IMR-90 (cell line): ENCODE data around the gene STIM1. TPM values are rescaled to one million over a fixed set of nuclear protein-coding genes. Genes with fewer than 3 reads are reported as not detected.

Experiments
- ATAC-seq: fragments of 200-7000 bp; cut with Tn5 transposase; 2 replicates; pipeline ENCODE4 v1.9.1; 2020; ENCODE audit warnings: low read depth, mild to moderate bottlenecking, moderate library complexity
- BruUV-seq: library from RNA; stranded (reverse); fragments of 400-500 nt; replicated peaks from 2 replicates; lab custom pipeline; 2021; lab: Mats Ljungman, UMichigan
- CTCF ChIA-PET: fragments of 300-600 bp; formaldehyde crosslinking; extraction: SDS; loops from one replicate; lab custom pipeline; 2021; ENCODE audit warnings: antibody characterized with exemption; lab: Yijun Ruan, JAX
- POLR2A ChIA-PET: fragments of 300-600 bp; sonication (Branson Sonifier 250); formaldehyde crosslinking; loops from one replicate; lab custom pipeline; 2022; ENCODE audit warnings: antibody characterized with exemption; ENCODE audit not compliant: unreplicated experiment; lab: Charles Lee
- DNase-seq: peaks from one replicate; pipeline ENCODE4 v3.0.0; 2013
- H2AFZ ChIP-seq: replicated peaks from 2 replicates; pipeline ENCODE3; 2013; ENCODE audit warnings: low read length, mild to moderate bottlenecking; ENCODE audit not compliant: poor library complexity
- H2AK5ac ChIP-seq: 2 replicates; pipeline ENCODE4 v1.6.1; 2013; ENCODE audit warnings: low read depth, low read length, inconsistent platforms
- H2AK9ac ChIP-seq: replicated peaks from 2 replicates; pipeline ENCODE3; 2013; ENCODE audit warnings: mild to moderate bottlenecking, low read depth, low read length, moderate library complexity; ENCODE audit not compliant: poor library complexity
- H2BK120ac ChIP-seq: 2 replicates; pipeline ENCODE4 v1.6.1; 2013; ENCODE audit warnings: low read depth, low read length, inconsistent platforms
- H2BK15ac ChIP-seq: 3 replicates; pipeline ENCODE4 v1.6.1; 2013; ENCODE audit warnings: low read depth, low read length, inconsistent platforms
- H2BK20ac ChIP-seq: 2 replicates; pipeline ENCODE4 v1.6.1; 2013; ENCODE audit warnings: low read depth, mild to moderate bottlenecking, inconsistent platforms, low read length, moderate library complexity
- H2BK5ac ChIP-seq: 2 replicates; pipeline ENCODE4 v1.6.1; 2013; ENCODE audit warnings: mild to moderate bottlenecking, low read depth, low read length, inconsistent platforms; ENCODE audit not compliant: poor library complexity, severe bottlenecking
- H3K14ac ChIP-seq: replicated peaks from 2 replicates; pipeline ENCODE4 v1.6.1; 2013; ENCODE audit warnings: low read depth, low read length, inconsistent platforms
- H3K18ac ChIP-seq: 2 replicates; pipeline ENCODE4 v1.6.1; 2013; ENCODE audit warnings: low read depth, low read length, control low read depth
- H3K23ac ChIP-seq: 2 replicates; pipeline ENCODE4 v1.6.1; 2013; ENCODE audit warnings: low read depth, low read length, inconsistent platforms
- H3K27ac ChIP-seq: 2 replicates; pipeline ENCODE4 v1.5.1; 2013; ENCODE audit warnings: mild to moderate bottlenecking, control low read depth, low read length; ENCODE audit not compliant: insufficient read depth
- H3K27me3 ChIP-seq: 2 replicates; pipeline ENCODE4 v1.6.1; 2013; ENCODE audit warnings: low read length; ENCODE audit not compliant: control insufficient read depth, insufficient read depth
- H3K36me3 ChIP-seq: 2 replicates; pipeline ENCODE4 v1.6.1; 2013; ENCODE audit warnings: low read length, mixed read lengths; ENCODE audit not compliant: control insufficient read depth, insufficient read depth
- H3K4ac ChIP-seq: 2 replicates; pipeline ENCODE4 v1.6.1; 2013; ENCODE audit warnings: low read depth, low read length, inconsistent platforms
- H3K4me1 ChIP-seq: 2 replicates; pipeline ENCODE4 v1.6.1; 2013; ENCODE audit warnings: low read length, mixed read lengths; ENCODE audit not compliant: control insufficient read depth, insufficient read depth
- H3K4me2 ChIP-seq: 2 replicates; pipeline ENCODE4 v1.6.1; 2013; ENCODE audit warnings: low read depth, mild to moderate bottlenecking, control low read depth, low read length, moderate library complexity
- H3K4me3 ChIP-seq: 2 replicates; pipeline ENCODE4 v1.5.1; 2013; ENCODE audit warnings: low read depth, mild to moderate bottlenecking, control low read depth, low read length, moderate library complexity; ENCODE audit not compliant: insufficient read depth
- H3K56ac ChIP-seq: 2 replicates; pipeline ENCODE4 v1.6.1; 2013; ENCODE audit warnings: low read length, inconsistent platforms; ENCODE audit not compliant: insufficient read depth; ENCODE audit errors: extremely low read depth
- H3K79me1 ChIP-seq, 2 experiments: 2 replicates each; pipeline ENCODE4 v1.6.1; 2013; ENCODE audit warnings: low read length in 2 of 2, inconsistent platforms in 1 of 2, low read depth in 1 of 2
- H3K9ac ChIP-seq: 2 replicates; pipeline ENCODE4 v1.6.1; 2013; ENCODE audit warnings: low read depth, low read length, control low read depth
- H3K9me1 ChIP-seq: 2 replicates; pipeline ENCODE4 v1.6.1; 2013; ENCODE audit warnings: low read length, inconsistent platforms; ENCODE audit not compliant: insufficient read depth
- H3K9me3 ChIP-seq: 2 replicates; pipeline ENCODE4 v1.6.1; 2013; ENCODE audit warnings: low read length; ENCODE audit not compliant: control insufficient read depth, insufficient read depth
- H4K20me1 ChIP-seq: 2 replicates; pipeline ENCODE4 v1.6.1; 2013; ENCODE audit warnings: low read length, inconsistent platforms; ENCODE audit not compliant: insufficient read depth
- H4K5ac ChIP-seq: 2 replicates; pipeline ENCODE4 v1.6.1; 2013; ENCODE audit warnings: mild to moderate bottlenecking, low read depth, low read length, control low read depth
- H4K8ac ChIP-seq, 2 experiments: 2 replicates each; pipeline ENCODE4 v1.6.1; 2013; ENCODE audit warnings: low read depth in 2 of 2, low read length in 2 of 2, control low read depth in 1 of 2, inconsistent platforms in 1 of 2
- H4K91ac ChIP-seq: 2 replicates; pipeline ENCODE4 v1.6.1; 2013; ENCODE audit warnings: low read depth, low read length, inconsistent platforms; ENCODE audit not compliant: insufficient read depth
- BHLHE40 ChIP-seq: fragments of 150-350 bp; IDR thresholded peaks from 2 replicates; pipeline ENCODE4 v1.6.1; 2016; ENCODE audit warnings: mild to moderate bottlenecking, low read depth, low read length
- CEBPB ChIP-seq: IDR thresholded peaks from 2 replicates; pipeline ENCODE4 v1.6.1; 2012; ENCODE audit warnings: low read depth, low read length, improper control_type of control experiment
- CHD1 ChIP-seq: IDR thresholded peaks from 2 replicates; pipeline ENCODE4 v1.6.1; 2012; ENCODE audit warnings: low read depth, low read length, improper control_type of control experiment
- CTCF ChIP-seq: conservative IDR thresholded peaks from 2 replicates; pipeline ENCODE4 v1.5.1; 2012; ENCODE audit warnings: mild to moderate bottlenecking, low read depth, low read length, improper control_type of control experiment
- ELK1 ChIP-seq: fragments of 150-350 bp; IDR thresholded peaks from 2 replicates; pipeline ENCODE4 v1.6.1; 2016; ENCODE audit warnings: low read depth, mild to moderate bottlenecking, low read length, moderate library complexity, borderline replicate concordance
- MAFK ChIP-seq: IDR thresholded peaks from 2 replicates; pipeline ENCODE4 v1.6.1; 2012; ENCODE audit warnings: low read depth, low read length, improper control_type of control experiment
- MAZ ChIP-seq: IDR thresholded peaks from 2 replicates; pipeline ENCODE4 v1.6.1; 2012; ENCODE audit warnings: low read depth, mild to moderate bottlenecking, low read length, improper control_type of control experiment, moderate library complexity, borderline replicate concordance
- MXI1 ChIP-seq: IDR thresholded peaks from 2 replicates; pipeline ENCODE4 v1.6.1; 2012; ENCODE audit warnings: low read depth, mild to moderate bottlenecking, low read length, moderate library complexity, borderline replicate concordance
- NFE2L2 ChIP-seq: fragments of 150-350 bp; IDR thresholded peaks from 2 replicates; pipeline ENCODE4 v1.6.1; 2016; ENCODE audit warnings: low read depth, mild to moderate bottlenecking, low read length
- POLR2A ChIP-seq: IDR thresholded peaks from 2 replicates; pipeline ENCODE4 v1.6.1; 2012; ENCODE audit warnings: mild to moderate bottlenecking, low read depth, low read length
- RAD21 ChIP-seq: IDR thresholded peaks from 2 replicates; pipeline ENCODE4 v1.6.1; 2012; ENCODE audit warnings: low read length, improper control_type of control experiment
- RCOR1 ChIP-seq: IDR thresholded peaks from 2 replicates; pipeline ENCODE4 v1.6.1; 2012; ENCODE audit warnings: mild to moderate bottlenecking, low read length, improper control_type of control experiment; ENCODE audit not compliant: insufficient replicate concordance
- RFX5 ChIP-seq: IDR thresholded peaks from 2 replicates; pipeline ENCODE4 v1.8.0; 2012; ENCODE audit warnings: low read depth, mild to moderate bottlenecking, low read length, moderate library complexity
- SMC3 ChIP-seq: fragments of 150-350 bp; IDR thresholded peaks from 2 replicates; pipeline ENCODE4 v1.6.1; 2016; ENCODE audit warnings: low read depth, mild to moderate bottlenecking, antibody characterized with exemption, low read length, moderate library complexity
- USF2 ChIP-seq: fragments of 150-350 bp; IDR thresholded peaks from 2 replicates; pipeline ENCODE4 v1.6.1; 2017; ENCODE audit warnings: mild to moderate bottlenecking, antibody characterized with exemption, low read length, low read depth
- WGBS, 2 experiments: methylation state at CpG; one replicate each; pipeline versions ENCODE4 v1.1.5 to v1.1.7; 2013; ENCODE audit warnings: missing lambda C conversion rate in 2 of 2; ENCODE audit not compliant: insufficient read length in 1 of 2; ENCODE audit errors: extremely low coverage in 2 of 2; 5-methylcytosine and 5-hydroxymethylcytosine counted together
- dilution Hi-C: fragments of 300-500 bp; cut with HindIII; formaldehyde crosslinking; loops from one replicate; pipeline ENCODE4 v1.14.3; 2018; ENCODE audit warnings: low sequenced_read_pairs; ENCODE audit not compliant: unreplicated experiment
- in situ Hi-C: fragments of 300-500 bp; cut with MboI; formaldehyde crosslinking; loops from 3 replicates; pipeline ENCODE4 v1.14.3; 2019; ENCODE audit warnings: low sequenced_read_pairs, inconsistent platforms, mixed read lengths
- intact Hi-C: fragments of 100-400 bp; cut with micrococcal nuclease; formaldehyde crosslinking; loops from 2 replicates; pipeline ENCODE4 v1.10.0; 2022
- polyA plus RNA-seq, 3 experiments: library from polyadenylated mRNA; depleted of rRNA; stranded (reverse); fragments of >200 nt; gene quantifications; 2 replicates each; pipeline ENCODE4 v1.2.3, GENCODE V29; 2012; ENCODE audit warnings: low replicate concordance in 1 of 3
- total RNA-seq: library from RNA; depleted of rRNA; stranded (reverse); fragments of >200 nt; gene quantifications from 2 replicates; pipeline ENCODE4 v1.2.3, GENCODE V29; 2012

STIM1 gene
- total and polyA plus RNA-seq, 2 of the 4 experiments (the other 2 are of a cell fraction), result 17.9 to 23.0 TPM

GRCh38 chr11:3861683-3862082 is 6.2 kb downstream of the STIM1 start:
- no peaks in the 10 kb centered on the region for H4K20me1 ChIP-seq
- H3K27me3 ChIP-seq, result no peaks in the 10 kb centered on the region
- no peak overlapping the region for H2AFZ ChIP-seq
- H3K4me3 ChIP-seq, result no peak overlapping the region
- in situ Hi-C loops (no loop called here), intact Hi-C loops (no loop called here), dilution Hi-C loops (no loop called here)
- H3K9me3 ChIP-seq, result no peaks in the 10 kb centered on the region
- no peak overlapping the region for H2BK5ac ChIP-seq
- H2BK120ac ChIP-seq, result no peak overlapping the region
- no peak overlapping the region for H2BK20ac ChIP-seq
- ChIA-PET POLR2A (no interaction called here), CTCF (interaction anchor here (1.5 kb wide), 1 partner anchor 12 kb away, joined by 4 read pairs; no protein-coding TSS in a partner anchor)
- H3K18ac ChIP-seq, result no peak overlapping the region
- ATAC-seq, result no peak
- H2BK15ac ChIP-seq, result no peak overlapping the region
- H3K23ac ChIP-seq, result peak overlapping the region; percentile 26; the same call in 1 of the 2 replicates
- no peak overlapping the region for H4K5ac ChIP-seq
- DNase-seq, result no peak
- no peak overlapping the region for H3K9ac ChIP-seq
- H3K4me1 ChIP-seq, result peaks cover 21% of the 10 kb centered on the region
- no peak for TF ChIP-seq ELK1
- TF ChIP-seq CTCF, result no peak
- TF ChIP-seq MAZ, result no peak
- TF ChIP-seq CEBPB, result no peak
- TF ChIP-seq RFX5, result no peak
- no peak for TF ChIP-seq RCOR1
- TF ChIP-seq USF2, result no peak
- no peak for TF ChIP-seq BHLHE40
- no peak for TF ChIP-seq MXI1
- TF ChIP-seq POLR2A, result no peak
- TF ChIP-seq NFE2L2, result no peak
- TF ChIP-seq RAD21, result no peak
- TF ChIP-seq CHD1, result no peak
- TF ChIP-seq MAFK, result no peak
- no peak for TF ChIP-seq SMC3
- peaks cover 42 to 67% of the 10 kb centered on the region in 2 experiments for H3K79me1 ChIP-seq
- no peak overlapping the region for H4K8ac ChIP-seq
- no peak overlapping the region for H3K27ac ChIP-seq
- H2AK9ac ChIP-seq, result no peak overlapping the region
- no peak overlapping the region for H4K91ac ChIP-seq
- H3K36me3 ChIP-seq, result no peaks in the 10 kb centered on the region
- no peak overlapping the region for H2AK5ac ChIP-seq
- no peak overlapping the region for H3K14ac ChIP-seq
- H3K9me1 ChIP-seq, result peaks cover 12% of the 10 kb centered on the region; the same call in 1 of the 2 replicates
- H3K4ac ChIP-seq, result no peak overlapping the region
- no TSS peak for BruUV-seq
- no peak overlapping the region for H3K4me2 ChIP-seq
- no CpG with 5 or more reads among the region's 1 CpG for WGBS, 2 experiments
- no peak overlapping the region for H3K56ac ChIP-seq
